ENCODE results near the gene GPR171. TPM values are rescaled to one million over a fixed set of nuclear protein-coding genes. Genes with fewer than 3 reads are reported as not detected.

The GPR171 gene
- total RNA-seq, 1 donor from 2014 or later, result not detected

- peak; percentile 63 for TF ChIP-seq CTCF (IDR thresholded peaks at IDR 0.05; ENCODE audit: insufficient read depth, low read length, severe bottlenecking)
- Histone ChIP-seq H3K27me3 (ENCODE audit: control insufficient read depth, insufficient read depth, low read length) (no peaks in the 10 kb centered on the region), H3K4me3 (ENCODE audit: low read depth, low read length) (no peak overlapping the region), H3K36me3 (ENCODE audit: control insufficient read depth, insufficient read depth, low read length) (no peaks in the 10 kb centered on the region)
- DNase-seq (ENCODE audit: low read depth) (peak; percentile 76), FAIRE-seq (no peak)
Measured at GRCh38 chr3:151156618-151157216, 46.3 kb downstream of the GPR171 start.

- no peak for TF ChIP-seq CTCF (IDR thresholded peaks at IDR 0.05; ENCODE audit: insufficient read depth, low read length, severe bottlenecking)
- FAIRE-seq, result no peak
- H3K4me3 ChIP-seq (ENCODE audit: low read depth, low read length), result no peak overlapping the region
- H3K27me3 ChIP-seq (ENCODE audit: control insufficient read depth, insufficient read depth, low read length), result no peaks in the 10 kb centered on the region
- H3K36me3 ChIP-seq (ENCODE audit: control insufficient read depth, insufficient read depth, low read length), result no peaks in the 10 kb centered on the region
- DNase-seq (ENCODE audit: low read depth), result no peak
Measured at GRCh38 chr3:151155409-151156128, 47.4 kb downstream of the GPR171 start.

GRCh38 chr3:151154566-151154965 is 48.5 kb downstream of the GPR171 start:
- H3K4me3 ChIP-seq (ENCODE audit: low read depth, low read length), result no peak overlapping the region
- H3K27me3 ChIP-seq (ENCODE audit: control insufficient read depth, insufficient read depth, low read length), result no peaks in the 10 kb centered on the region
- H3K36me3 ChIP-seq (ENCODE audit: control insufficient read depth, insufficient read depth, low read length), result no peaks in the 10 kb centered on the region
- FAIRE-seq (no peak), DNase-seq (ENCODE audit: low read depth) (no peak)
- TF ChIP-seq CTCF (IDR thresholded peaks at IDR 0.05; ENCODE audit: insufficient read depth, low read length, severe bottlenecking), result no peak

- FAIRE-seq (no peak), DNase-seq (ENCODE audit: low read depth) (no peak)
- Histone ChIP-seq H3K36me3 (ENCODE audit: control insufficient read depth, insufficient read depth, low read length) (no peaks in the 10 kb centered on the region), H3K27me3 (ENCODE audit: control insufficient read depth, insufficient read depth, low read length) (no peaks in the 10 kb centered on the region), H3K4me3 (ENCODE audit: low read depth, low read length) (no peak overlapping the region)
- no peak for TF ChIP-seq CTCF (IDR thresholded peaks at IDR 0.05; ENCODE audit: insufficient read depth, low read length, severe bottlenecking)
Measured at GRCh38 chr3:151152455-151153079, 50.4 kb downstream of the GPR171 start.

Other genes with a start within 250 kb of the GPR171 start
- not detected in 2 replicates for gene CLRN1, start 230.5 kb downstream of the GPR171 start, total RNA-seq
- 0.13 and 0.26 TPM in 2 replicates for gene MED12L, start 117.6 kb downstream of the GPR171 start, total RNA-seq
- under 0.01 TPM in 1 of 2 replicates, not detected in the other for gene P2RY14, start 75.3 kb upstream of the GPR171 start, total RNA-seq
- 56.9 and 64.5 TPM in 2 replicates for gene GPR87, start 113.6 kb upstream of the GPR171 start, total RNA-seq
- gene P2RY13, start 126.3 kb upstream of the GPR171 start, total RNA-seq, result not detected in 2 replicates
- not detected in 2 replicates for gene P2RY12, start 181.5 kb upstream of the GPR171 start, total RNA-seq